Endothelial cell (in vitro differentiated cells): ENCODE measurements around the gene SC5D. TPM values are rescaled to one million over a fixed set of nuclear protein-coding genes. Genes with fewer than 3 reads are reported as not detected.

Source experiments
- DNase-seq: peaks from one replicate; pipeline ENCODE4 v3.0.0; 2021; ENCODE audit warnings: low spot score
- H3K27ac Mint-ChIP-seq: one replicate; pipeline ENCODE4 v1.8.0; 2021; ENCODE audit warnings: mixed read lengths, inconsistent platforms; ENCODE audit not compliant: unreplicated experiment
- H3K27me3 Mint-ChIP-seq: one replicate; pipeline ENCODE4 v1.8.0; 2021; ENCODE audit warnings: mild to moderate bottlenecking, moderate library complexity, mixed read lengths, inconsistent platforms; ENCODE audit not compliant: unreplicated experiment
- H3K36me3 Mint-ChIP-seq: one replicate; pipeline ENCODE4 v1.8.0; 2021; ENCODE audit warnings: mild to moderate bottlenecking, low read depth, mixed read lengths, inconsistent platforms; ENCODE audit not compliant: unreplicated experiment
- H3K4me1 Mint-ChIP-seq: one replicate; pipeline ENCODE4 v1.8.0; 2021; ENCODE audit warnings: mild to moderate bottlenecking, mixed read lengths, inconsistent platforms; ENCODE audit not compliant: unreplicated experiment
- H3K4me3 Mint-ChIP-seq: one replicate; pipeline ENCODE4 v1.8.0; 2021; ENCODE audit warnings: mild to moderate bottlenecking, mixed read lengths, inconsistent platforms; ENCODE audit not compliant: unreplicated experiment
- H3K9me3 Mint-ChIP-seq: one replicate; pipeline ENCODE4 v1.8.0; 2021; ENCODE audit warnings: mixed read lengths, inconsistent platforms; ENCODE audit not compliant: unreplicated experiment
- total RNA-seq: library from RNA; stranded (reverse); fragmentation: NEBNext Ultra II Directional; extraction: Animal tissue kit (Norgen Biotek cat#: 25700); gene quantifications from one replicate; pipeline ENCODE4 v1.2.1, GENCODE V29; 2021; ENCODE audit not compliant: unreplicated experiment
- TF ChIP-seq, protein P1 (sequence below): fragments of 200-600 bp; sonication (generic); IDR thresholded peaks from one replicate; pipeline ENCODE4 v1.5.0; 2021; ENCODE audit warnings: antibody characterized with exemption; ENCODE audit not compliant: unreplicated experiment

Gene SC5D
- total RNA-seq, 1 donor from 2014 or later = 88.8 TPM

- no peak overlapping the region for H3K27ac Mint-ChIP-seq
- no peaks in the 10 kb centered on the region for H3K9me3 Mint-ChIP-seq
- H3K4me3 Mint-ChIP-seq = no peak overlapping the region
- peaks cover 1% of the 10 kb centered on the region for H3K27me3 Mint-ChIP-seq
- DNase-seq = no peak
- TF ChIP-seq, protein P1, sequence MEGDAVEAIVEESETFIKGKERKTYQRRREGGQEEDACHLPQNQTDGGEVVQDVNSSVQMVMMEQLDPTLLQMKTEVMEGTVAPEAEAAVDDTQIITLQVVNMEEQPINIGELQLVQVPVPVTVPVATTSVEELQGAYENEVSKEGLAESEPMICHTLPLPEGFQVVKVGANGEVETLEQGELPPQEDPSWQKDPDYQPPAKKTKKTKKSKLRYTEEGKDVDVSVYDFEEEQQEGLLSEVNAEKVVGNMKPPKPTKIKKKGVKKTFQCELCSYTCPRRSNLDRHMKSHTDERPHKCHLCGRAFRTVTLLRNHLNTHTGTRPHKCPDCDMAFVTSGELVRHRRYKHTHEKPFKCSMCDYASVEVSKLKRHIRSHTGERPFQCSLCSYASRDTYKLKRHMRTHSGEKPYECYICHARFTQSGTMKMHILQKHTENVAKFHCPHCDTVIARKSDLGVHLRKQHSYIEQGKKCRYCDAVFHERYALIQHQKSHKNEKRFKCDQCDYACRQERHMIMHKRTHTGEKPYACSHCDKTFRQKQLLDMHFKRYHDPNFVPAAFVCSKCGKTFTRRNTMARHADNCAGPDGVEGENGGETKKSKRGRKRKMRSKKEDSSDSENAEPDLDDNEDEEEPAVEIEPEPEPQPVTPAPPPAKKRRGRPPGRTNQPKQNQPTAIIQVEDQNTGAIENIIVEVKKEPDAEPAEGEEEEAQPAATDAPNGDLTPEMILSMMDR = no peak
- H3K4me1 Mint-ChIP-seq = peaks cover 29% of the 10 kb centered on the region
- peaks cover 4% of the 10 kb centered on the region for H3K36me3 Mint-ChIP-seq
Observed at GRCh38 chr11:121291319-121291718, 1.3 kb upstream of the SC5D start.

DNA sequence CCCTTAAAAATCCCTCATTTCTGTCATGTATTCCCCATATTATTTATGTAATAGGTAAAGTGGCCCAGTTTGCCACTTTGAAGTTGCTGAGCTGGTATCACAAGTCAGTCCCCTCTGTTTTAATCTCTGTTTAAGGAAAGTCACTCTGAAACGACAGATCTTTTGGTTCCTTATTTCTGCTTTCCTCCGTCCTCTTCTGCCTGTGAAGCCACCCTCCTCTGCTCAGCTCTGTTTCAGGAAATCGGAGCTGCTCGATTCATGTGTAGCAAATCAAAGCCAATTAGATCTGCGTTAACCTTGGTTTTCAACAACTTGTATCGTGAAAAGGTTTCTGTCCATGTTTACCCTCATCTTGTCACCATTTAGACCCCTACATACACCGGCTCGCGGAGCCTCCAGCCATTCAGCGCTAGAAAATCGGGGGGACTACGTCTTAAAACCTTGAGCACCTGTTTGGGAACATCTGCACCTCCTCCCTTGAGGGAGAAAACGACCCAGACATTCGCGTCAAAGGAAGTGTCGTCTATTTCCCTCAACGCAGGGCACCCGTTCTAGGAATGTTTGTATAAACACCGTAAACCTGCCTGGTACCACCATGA is 576 bp upstream of the SC5D start:
- DNase-seq = peak; percentile 6
- peaks cover 1% of the 10 kb centered on the region for H3K27me3 Mint-ChIP-seq
- TF ChIP-seq, protein P1 = no peak
- peak overlapping the region; percentile 99 for H3K4me3 Mint-ChIP-seq
- H3K9me3 Mint-ChIP-seq = no peaks in the 10 kb centered on the region
- peak overlapping the region; percentile 96 for H3K27ac Mint-ChIP-seq
- H3K36me3 Mint-ChIP-seq = peaks cover 4% of the 10 kb centered on the region
- H3K4me1 Mint-ChIP-seq = peaks cover 33% of the 10 kb centered on the region

DNA sequence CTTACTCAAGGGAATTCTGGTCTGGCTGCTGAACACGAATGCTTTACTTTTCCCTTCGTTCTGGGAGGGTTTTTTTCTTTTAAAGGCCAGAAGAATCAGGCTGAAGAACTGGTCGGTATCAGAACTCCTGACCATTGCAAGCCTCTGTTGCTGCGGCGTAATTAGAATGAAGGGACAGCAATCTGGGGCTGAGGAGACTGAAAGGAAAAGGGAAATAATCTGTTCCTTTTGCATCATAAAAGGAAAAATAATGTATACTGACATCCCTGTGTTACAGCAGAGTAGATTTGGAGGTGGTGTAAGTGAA is 670 bp downstream of the SC5D start:
- peak overlapping the region; percentile 99 for H3K4me3 Mint-ChIP-seq
- peak overlapping the region; percentile 96 for H3K27ac Mint-ChIP-seq
- peaks cover 37% of the 10 kb centered on the region for H3K4me1 Mint-ChIP-seq
- no peak for DNase-seq
- no peaks in the 10 kb centered on the region for H3K9me3 Mint-ChIP-seq
- TF ChIP-seq, protein P1 = no peak
- H3K27me3 Mint-ChIP-seq = peaks cover 1% of the 10 kb centered on the region
- H3K36me3 Mint-ChIP-seq = peaks cover 4% of the 10 kb centered on the region

DNA sequence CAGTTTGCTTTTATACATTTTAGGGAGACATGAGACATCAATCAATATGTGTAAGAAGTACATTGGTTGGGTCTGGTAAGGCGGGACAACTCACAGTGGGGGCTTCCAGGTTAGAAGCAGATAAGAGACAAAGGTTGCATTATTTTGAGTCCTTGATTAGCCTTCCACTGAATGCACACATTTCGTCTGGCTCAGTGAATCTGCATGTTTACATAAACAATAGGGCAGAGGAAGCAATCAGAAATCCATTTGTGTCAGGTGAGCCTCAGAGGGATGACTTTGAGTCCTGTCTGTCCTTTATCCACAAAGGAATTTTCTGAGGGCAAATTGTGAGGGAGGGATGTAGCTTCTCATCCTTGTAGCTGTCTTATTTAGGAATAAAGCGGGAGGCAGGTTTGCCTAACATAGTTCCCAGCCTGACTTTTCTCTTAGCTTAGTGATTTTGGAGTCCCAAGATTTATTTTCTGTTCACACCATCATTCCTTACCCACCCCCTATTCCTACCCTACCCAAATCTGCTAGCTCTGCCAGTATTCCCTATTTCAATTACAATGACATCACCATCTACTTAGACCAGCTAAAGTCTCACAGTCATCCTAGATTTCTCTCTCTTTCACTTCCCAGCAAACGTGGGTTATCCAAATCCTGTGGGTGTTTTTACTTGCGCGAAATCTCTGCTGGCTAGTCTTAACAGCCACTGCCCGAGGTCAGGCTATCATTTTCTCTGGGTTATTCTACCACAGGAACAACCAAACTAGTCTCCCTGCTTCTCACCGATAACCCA is 2.9 kb downstream of the SC5D start:
- Mint-ChIP-seq H3K4me3 (peak overlapping the region; percentile 68), H3K36me3 (peaks cover 4% of the 10 kb centered on the region), H3K4me1 (peaks cover 45% of the 10 kb centered on the region), H3K27me3 (peaks cover 3% of the 10 kb centered on the region), H3K9me3 (no peaks in the 10 kb centered on the region), H3K27ac (peak overlapping the region; percentile 40)
- no peak for DNase-seq
- TF ChIP-seq, protein P1 = no peak

- Mint-ChIP-seq H3K27ac (no peak overlapping the region), H3K4me1 (peaks cover 60% of the 10 kb centered on the region), H3K4me3 (no peak overlapping the region), H3K36me3 (peaks cover 4% of the 10 kb centered on the region), H3K27me3 (peaks cover 3% of the 10 kb centered on the region), H3K9me3 (no peaks in the 10 kb centered on the region)
- no peak for DNase-seq
- TF ChIP-seq, protein P1 = no peak
Observed at GRCh38 chr11:121297872-121298271, 5.3 kb downstream of the SC5D start.
